PFSK-1 (cell line): ENCODE data around the gene BBOF1.

ENCODE experiments used
- POLR2AphosphoS5 ChIP-seq: IDR thresholded peaks from 2 replicates; pipeline ENCODE4 v1.6.1; 2012; ENCODE audit warnings: low read depth, mild to moderate bottlenecking, control low read depth, low read length, moderate library complexity
- SIN3A ChIP-seq: IDR thresholded peaks from 2 replicates; pipeline ENCODE4 v1.6.1; 2012; ENCODE audit warnings: mild to moderate bottlenecking, low read length, moderate library complexity, borderline replicate concordance; ENCODE audit not compliant: insufficient read depth

DNA sequence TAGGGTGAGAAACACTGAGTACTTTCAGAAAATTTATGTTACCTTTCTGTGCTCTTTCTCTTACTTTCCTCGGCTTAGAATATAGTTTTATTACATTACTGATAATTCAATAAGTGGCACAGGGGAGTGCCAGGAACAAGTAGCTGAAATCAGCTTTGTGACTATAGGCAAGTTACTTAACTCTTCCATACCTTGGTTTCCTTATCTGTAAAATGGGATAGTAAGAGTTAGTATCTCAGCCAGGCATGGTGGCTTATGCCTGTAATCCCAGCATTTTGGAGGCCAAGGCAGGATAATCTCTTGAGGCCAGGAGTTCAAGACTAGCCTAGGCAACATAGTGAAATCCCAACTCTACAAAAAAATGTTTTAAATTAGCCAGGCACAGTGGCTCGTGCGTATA is 15.4 kb downstream of the BBOF1 start:
- no peak for TF ChIP-seq POLR2AphosphoS5
- no peak for TF ChIP-seq SIN3A
